Gastroesophageal sphincter (tissue), 3 donors: Measurements from ENCODE around the gene DCDC1.

Experiments
- EP300 ChIP-seq: sonication (generic); formaldehyde crosslinking; IDR thresholded peaks from one replicate; pipeline ENCODE4 v1.6.1; 2017; ENCODE audit warnings: antibody characterized with exemption, mild to moderate bottlenecking
- POLR2A ChIP-seq, 2 donors: fragments of 450-650 bp; IDR thresholded peaks; one replicate each; pipeline ENCODE4 v1.6.1; 2017; ENCODE audit warnings: antibody characterized with exemption in 2 of 2, mild to moderate bottlenecking in 2 of 2, moderate library complexity in 1 of 2
- POLR2AphosphoS5 ChIP-seq: sonication (generic); formaldehyde crosslinking; IDR thresholded peaks from one replicate; pipeline ENCODE4 v1.6.1; 2017; ENCODE audit warnings: antibody characterized with exemption
- TF ChIP-seq, protein P1 (sequence below), 4 experiments: fragments of 200-600 bp in 2 of 4; fragments of 450-650 bp in 2 of 4; sonication (generic) in 1 of 4; IDR thresholded peaks; one replicate each; pipeline ENCODE4 v1.5.1; 2017 to 2019; ENCODE audit warnings: antibody characterized with exemption in 4 of 4, mild to moderate bottlenecking in 2 of 4, moderate library complexity in 2 of 4

- TF ChIP-seq, protein P1, sequence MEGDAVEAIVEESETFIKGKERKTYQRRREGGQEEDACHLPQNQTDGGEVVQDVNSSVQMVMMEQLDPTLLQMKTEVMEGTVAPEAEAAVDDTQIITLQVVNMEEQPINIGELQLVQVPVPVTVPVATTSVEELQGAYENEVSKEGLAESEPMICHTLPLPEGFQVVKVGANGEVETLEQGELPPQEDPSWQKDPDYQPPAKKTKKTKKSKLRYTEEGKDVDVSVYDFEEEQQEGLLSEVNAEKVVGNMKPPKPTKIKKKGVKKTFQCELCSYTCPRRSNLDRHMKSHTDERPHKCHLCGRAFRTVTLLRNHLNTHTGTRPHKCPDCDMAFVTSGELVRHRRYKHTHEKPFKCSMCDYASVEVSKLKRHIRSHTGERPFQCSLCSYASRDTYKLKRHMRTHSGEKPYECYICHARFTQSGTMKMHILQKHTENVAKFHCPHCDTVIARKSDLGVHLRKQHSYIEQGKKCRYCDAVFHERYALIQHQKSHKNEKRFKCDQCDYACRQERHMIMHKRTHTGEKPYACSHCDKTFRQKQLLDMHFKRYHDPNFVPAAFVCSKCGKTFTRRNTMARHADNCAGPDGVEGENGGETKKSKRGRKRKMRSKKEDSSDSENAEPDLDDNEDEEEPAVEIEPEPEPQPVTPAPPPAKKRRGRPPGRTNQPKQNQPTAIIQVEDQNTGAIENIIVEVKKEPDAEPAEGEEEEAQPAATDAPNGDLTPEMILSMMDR (IDR thresholded peaks at IDR 0.05) = no peak
- TF ChIP-seq EP300 (no peak), POLR2A (IDR thresholded peaks at IDR 0.05) (no peak), POLR2AphosphoS5 (no peak)
Observed at GRCh38 chr11:30991802-30992512, 377.6 kb downstream of the DCDC1 start.
